HG02852 (cell line): ENCODE measurements around the gene SPATA25.
A peak's percentile ranks its signal among the peaks of the same experiment; 100 is the strongest.
"Not testable (repeated sequence)": the region's sequence is repeated elsewhere in the genome, so short reads cannot be mapped to it uniquely, and the experiment has no call there.

ENCODE experiments used
- ATAC-seq: cut with Tn5 transposase; IDR thresholded peaks from one replicate; pipeline ENCODE4 v1.9.1; 2021; ENCODE audit warnings: mild to moderate bottlenecking, moderate library complexity; ENCODE audit not compliant: unreplicated experiment

The SPATA25 gene

DNA sequence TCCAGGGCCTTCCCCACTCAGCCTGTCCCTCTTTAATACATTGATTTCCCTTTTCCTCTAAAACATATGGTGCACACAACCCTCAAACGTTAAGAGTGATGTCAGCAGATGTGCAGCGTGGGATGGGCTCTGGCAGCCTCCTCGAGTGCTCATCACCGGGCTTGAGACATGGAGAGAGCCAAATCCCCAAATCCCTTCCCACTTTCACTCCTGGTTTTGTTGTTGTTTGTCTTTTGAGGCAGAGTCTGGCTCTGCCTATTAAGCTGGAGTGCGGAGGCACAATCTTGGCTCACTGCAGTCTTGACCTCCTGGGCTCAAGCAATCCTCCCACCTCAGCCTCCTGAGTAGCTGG lies 30.3 kb upstream of the SPATA25 start:
- no peak for ATAC-seq

- no peak for ATAC-seq
These were observed 25.7 kb upstream of the SPATA25 start for GRCh38 chr20:45913116-45913515.

GRCh38 chr20:45912344-45912682 lies 24.9 kb upstream of the SPATA25 start:
- no peak for ATAC-seq

- ATAC-seq: no peak
These were observed 24.3 kb upstream of the SPATA25 start, which contains the start of gene PLTP for GRCh38 chr20:45911486-45912343. TSS of gene PLTP (minus strand) at chr20:45912155. CDS start at chr20:45911452, 703 bp downstream.

- peak; percentile 87 for ATAC-seq
These were observed 23.5 kb upstream of the SPATA25 start for GRCh38 chr20:45910670-45911485.

GRCh38 chr20:45909817-45910669 lies 22.6 kb upstream of the SPATA25 start:
- ATAC-seq: no peak

GRCh38 chr20:45909336-45909808 lies 21.9 kb upstream of the SPATA25 start:
- no peak for ATAC-seq

DNA sequence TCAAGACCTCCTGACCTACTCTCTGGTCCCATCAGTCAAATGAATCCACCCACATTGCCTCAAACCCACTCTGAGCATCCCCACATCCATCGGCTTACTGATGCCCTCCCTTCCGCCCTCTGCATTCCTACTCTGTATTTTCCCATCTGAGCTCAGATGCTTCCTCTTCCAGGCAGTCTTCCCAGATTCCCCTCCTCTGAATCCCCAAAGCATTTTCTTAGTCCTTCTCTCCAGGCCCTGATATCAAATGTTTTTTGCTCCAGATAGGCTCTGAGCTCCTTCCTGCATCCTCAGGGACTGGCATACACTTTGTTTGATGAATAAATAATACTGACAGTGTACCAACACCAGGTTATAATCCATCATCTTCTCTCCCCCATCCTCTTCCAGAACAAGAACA lies 20.7 kb upstream of the SPATA25 start:
- no peak for ATAC-seq

- no peak for ATAC-seq
These were observed 20.0 kb upstream of the SPATA25 start for GRCh38 chr20:45907219-45907948.

DNA sequence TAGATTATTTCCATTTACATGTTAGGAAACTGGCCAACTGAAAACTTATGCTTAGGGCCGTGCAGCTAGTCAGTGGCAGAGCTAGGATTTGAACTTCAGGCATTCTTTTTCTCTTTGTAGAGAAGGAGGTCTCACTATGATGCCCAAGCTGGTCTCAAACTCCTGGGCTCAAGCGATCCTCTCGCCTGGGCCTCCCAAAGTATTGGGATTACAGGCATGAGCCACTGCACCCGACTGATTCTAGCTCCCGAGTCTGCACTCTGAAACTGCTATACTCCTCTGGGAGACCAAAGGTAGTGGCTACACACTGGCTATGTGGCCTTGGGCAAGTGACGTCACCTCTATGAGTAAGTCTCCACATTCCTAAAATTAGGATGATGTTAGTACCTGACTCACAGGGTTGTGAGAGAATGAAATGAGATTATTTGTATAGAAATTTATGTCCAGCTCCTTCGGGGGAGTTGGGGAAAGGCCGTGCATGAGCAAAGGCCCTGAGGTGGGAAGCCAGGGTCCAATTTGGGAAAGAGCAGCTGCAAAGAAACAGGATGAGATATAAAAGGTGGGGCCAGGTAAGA lies 18.2 kb upstream of the SPATA25 start:
- no peak for ATAC-seq

GRCh38 chr20:45904583-45905504 lies 17.4 kb upstream of the SPATA25 start:
- no peak for ATAC-seq

GRCh38 chr20:45902199-45902701 lies 14.8 kb upstream of the SPATA25 start:
- no peak for ATAC-seq

DNA sequence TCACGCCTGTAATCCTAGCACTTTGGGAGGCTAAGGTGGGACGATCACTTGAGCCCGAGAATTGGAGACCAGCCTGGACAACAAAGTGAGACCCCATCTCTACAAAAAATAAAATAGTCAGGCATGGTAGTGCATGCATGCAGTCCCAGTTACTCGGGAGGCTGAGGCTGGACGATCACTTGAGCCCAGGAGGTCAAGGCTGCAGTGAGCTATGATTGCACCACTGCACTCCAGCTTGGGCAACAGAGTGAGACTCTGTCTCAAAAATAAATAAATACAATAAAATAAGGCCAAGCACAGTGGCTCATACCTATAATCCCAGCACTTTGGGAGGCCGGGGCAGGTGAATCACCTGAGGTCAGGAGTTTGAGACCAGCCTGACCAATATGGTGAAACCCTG lies 13.9 kb upstream of the SPATA25 start:
- not testable (repeated sequence) for ATAC-seq

GRCh38 chr20:45899046-45899835 lies 11.8 kb upstream of the SPATA25 start:
- no peak for ATAC-seq

GRCh38 chr20:45898285-45898684 lies 10.9 kb upstream of the SPATA25 start:
- ATAC-seq: no peak

DNA sequence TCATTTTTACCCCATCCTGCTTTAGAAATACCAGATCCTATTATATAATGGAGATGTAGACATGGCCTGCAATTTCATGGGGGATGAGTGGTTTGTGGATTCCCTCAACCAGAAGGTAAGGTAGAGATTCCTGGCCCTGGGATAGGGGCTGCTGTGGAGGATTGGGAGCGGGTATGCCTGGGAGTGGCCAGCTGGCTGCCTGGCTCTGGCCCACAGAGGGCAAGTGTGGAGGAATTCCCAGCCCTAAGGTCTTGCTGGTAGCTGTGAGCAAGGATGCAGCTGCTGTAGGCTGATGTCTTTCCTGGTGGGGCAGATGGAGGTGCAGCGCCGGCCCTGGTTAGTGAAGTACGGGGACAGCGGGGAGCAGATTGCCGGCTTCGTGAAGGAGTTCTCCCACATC lies 10.3 kb upstream of the SPATA25 start:
- no peak for ATAC-seq

GRCh38 chr20:45897289-45897688 lies 9.9 kb upstream of the SPATA25 start:
- ATAC-seq: no peak

GRCh38 chr20:45896641-45897161 lies 9.3 kb upstream of the SPATA25 start:
- no peak for ATAC-seq
